PFSK-1 (cell line): Measurements from ENCODE around the gene MIS18A.

Experiments
- POLR2AphosphoS5 ChIP-seq: IDR thresholded peaks from 2 replicates; pipeline ENCODE4 v1.6.1; 2012; ENCODE audit warnings: low read depth, mild to moderate bottlenecking, control low read depth, low read length, moderate library complexity
- TAF1 ChIP-seq: IDR thresholded peaks from 2 replicates; pipeline ENCODE4 v1.6.1; 2012; ENCODE audit warnings: low read length, control low read depth, borderline replicate concordance; ENCODE audit not compliant: insufficient read depth
- TF ChIP-seq, protein P1 (sequence below), 2 experiments: IDR thresholded peaks; 2 replicates each; pipeline versions ENCODE4 v1.6.1 to v1.8.0; 2011 to 2012; ENCODE audit warnings: low read depth in 2 of 2, low read length in 2 of 2, control low read depth in 1 of 2, inconsistent platforms in 1 of 2, mild to moderate bottlenecking in 1 of 2, moderate library complexity in 1 of 2; ENCODE audit not compliant: insufficient read depth in 1 of 2

DNA sequence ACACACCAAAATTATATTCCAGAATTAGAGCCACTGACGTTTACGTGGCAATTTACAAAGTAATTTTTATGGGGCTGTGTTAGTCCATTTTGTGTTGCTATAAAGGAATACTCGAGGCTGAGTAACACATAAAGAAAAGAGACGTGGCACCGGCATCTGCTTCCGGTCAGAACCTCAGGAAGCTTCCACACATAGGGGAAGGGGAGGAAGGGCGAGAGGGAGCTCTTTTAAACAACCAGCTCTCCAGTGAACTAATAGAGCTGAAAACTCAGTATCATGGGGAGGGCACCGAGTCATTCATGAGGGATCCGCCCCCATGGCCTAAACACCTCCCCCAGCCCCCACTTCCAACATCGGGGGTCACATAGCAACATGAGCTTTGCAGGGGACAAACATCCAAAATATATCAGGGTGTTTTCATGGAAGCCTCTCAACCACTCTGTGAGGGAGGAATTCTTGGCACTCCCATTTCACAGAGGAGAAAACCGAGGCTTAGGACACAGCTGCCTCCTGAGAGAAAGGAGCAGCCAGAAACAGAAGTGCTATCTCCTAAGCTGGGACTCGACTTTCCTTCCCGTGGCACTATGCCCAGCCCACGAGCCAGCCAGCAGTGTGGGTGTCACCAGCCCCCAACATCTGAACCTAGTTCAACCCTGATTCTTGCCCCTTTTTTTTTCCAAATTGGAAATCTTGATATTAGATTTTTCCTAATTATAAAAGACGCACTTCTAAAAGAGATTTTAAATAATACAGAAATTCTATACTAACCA, 29.2 kb downstream of the MIS18A start:
- TF ChIP-seq TAF1 (no peak), POLR2AphosphoS5 (no peak)
- TF ChIP-seq, protein P1, sequence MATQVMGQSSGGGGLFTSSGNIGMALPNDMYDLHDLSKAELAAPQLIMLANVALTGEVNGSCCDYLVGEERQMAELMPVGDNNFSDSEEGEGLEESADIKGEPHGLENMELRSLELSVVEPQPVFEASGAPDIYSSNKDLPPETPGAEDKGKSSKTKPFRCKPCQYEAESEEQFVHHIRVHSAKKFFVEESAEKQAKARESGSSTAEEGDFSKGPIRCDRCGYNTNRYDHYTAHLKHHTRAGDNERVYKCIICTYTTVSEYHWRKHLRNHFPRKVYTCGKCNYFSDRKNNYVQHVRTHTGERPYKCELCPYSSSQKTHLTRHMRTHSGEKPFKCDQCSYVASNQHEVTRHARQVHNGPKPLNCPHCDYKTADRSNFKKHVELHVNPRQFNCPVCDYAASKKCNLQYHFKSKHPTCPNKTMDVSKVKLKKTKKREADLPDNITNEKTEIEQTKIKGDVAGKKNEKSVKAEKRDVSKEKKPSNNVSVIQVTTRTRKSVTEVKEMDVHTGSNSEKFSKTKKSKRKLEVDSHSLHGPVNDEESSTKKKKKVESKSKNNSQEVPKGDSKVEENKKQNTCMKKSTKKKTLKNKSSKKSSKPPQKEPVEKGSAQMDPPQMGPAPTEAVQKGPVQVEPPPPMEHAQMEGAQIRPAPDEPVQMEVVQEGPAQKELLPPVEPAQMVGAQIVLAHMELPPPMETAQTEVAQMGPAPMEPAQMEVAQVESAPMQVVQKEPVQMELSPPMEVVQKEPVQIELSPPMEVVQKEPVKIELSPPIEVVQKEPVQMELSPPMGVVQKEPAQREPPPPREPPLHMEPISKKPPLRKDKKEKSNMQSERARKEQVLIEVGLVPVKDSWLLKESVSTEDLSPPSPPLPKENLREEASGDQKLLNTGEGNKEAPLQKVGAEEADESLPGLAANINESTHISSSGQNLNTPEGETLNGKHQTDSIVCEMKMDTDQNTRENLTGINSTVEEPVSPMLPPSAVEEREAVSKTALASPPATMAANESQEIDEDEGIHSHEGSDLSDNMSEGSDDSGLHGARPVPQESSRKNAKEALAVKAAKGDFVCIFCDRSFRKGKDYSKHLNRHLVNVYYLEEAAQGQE (IDR thresholded peaks at IDR 0.05; ENCODE audit: insufficient read depth in 1 of 2, low read depth in 2 of 2, low read length in 2 of 2): no peak
